NCI-H82 treated with DMSO at 0.1 percent for 48 hours (cell line): ENCODE measurements around the gene NACC2.

Experiments used
- DNase-seq: peaks from one replicate; lab custom pipeline; 2025; ENCODE audit not compliant: unreplicated experiment; lab: John Stamatoyannopoulos, UW

Gene NACC2

DNA sequence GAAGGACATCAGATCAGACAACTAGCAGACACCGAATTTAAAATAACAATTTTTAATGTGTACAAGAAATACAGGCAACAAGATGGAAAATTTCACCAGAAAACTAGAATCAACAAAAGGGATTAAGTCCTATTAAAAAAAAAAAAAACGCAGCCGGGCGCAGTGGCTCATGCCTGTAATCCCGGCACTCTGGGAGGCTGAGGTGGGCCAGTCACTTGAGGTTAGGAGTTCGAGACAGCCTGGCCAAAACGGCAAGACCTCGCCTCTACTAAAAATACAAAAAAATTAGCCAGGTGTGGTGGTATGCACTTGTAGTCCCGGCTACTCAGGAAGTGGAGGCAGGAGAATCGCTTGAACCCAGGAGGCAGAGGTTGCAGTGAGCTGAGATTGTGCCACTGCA, 69.6 kb downstream of the NACC2 start:
- no peak for DNase-seq

DNA sequence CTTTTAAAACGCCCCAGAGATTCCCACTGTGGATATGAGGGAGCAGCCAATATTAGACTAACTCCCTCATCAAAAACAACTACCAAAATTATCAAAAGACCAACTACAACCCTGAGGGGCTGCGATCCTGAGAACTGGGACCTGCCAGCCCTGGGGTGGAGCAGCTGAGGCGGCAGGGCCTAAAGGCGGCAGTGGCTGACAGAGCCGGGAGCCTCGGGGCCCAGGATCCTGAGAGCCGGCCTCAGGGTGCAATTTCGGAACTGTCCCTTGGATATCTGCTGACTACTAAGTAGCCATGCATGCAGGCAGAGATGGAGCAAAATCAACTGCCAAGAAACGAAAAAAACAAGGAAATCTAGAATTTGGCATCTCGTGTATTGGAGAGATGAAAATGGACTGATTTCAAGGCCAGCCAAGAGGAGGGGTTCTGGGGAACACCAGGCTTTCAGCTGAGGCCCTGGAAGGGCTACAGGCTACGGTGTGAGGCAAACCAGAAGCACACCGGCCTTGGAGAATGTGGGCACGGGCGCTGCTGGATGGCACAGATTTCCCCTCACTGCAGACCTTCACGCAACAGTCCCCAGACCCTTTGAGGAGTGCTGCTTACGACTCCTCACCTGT, 70.3 kb downstream of the NACC2 start:
- DNase-seq = no peak

DNA sequence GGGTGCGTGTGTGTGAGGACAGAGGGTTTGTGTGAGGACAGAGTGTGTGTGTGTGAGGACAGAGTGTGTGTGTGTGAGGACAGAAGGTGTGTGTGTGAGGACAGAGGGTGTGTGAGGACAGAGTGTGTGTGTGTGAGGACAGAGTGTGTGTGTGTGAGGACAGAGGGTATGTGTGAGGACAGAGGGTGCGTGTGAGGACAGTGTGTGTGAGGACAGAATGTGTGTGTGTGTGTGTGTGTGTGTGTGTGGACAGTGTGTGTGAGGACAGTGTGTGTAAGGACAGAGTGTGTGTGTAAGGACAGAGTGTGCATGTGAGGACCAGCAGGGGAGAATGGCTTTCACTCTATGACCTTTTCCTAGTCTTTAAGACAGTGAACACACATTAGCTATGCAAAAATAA, 70.8 kb downstream of the NACC2 start:
- no peak for DNase-seq

DNA sequence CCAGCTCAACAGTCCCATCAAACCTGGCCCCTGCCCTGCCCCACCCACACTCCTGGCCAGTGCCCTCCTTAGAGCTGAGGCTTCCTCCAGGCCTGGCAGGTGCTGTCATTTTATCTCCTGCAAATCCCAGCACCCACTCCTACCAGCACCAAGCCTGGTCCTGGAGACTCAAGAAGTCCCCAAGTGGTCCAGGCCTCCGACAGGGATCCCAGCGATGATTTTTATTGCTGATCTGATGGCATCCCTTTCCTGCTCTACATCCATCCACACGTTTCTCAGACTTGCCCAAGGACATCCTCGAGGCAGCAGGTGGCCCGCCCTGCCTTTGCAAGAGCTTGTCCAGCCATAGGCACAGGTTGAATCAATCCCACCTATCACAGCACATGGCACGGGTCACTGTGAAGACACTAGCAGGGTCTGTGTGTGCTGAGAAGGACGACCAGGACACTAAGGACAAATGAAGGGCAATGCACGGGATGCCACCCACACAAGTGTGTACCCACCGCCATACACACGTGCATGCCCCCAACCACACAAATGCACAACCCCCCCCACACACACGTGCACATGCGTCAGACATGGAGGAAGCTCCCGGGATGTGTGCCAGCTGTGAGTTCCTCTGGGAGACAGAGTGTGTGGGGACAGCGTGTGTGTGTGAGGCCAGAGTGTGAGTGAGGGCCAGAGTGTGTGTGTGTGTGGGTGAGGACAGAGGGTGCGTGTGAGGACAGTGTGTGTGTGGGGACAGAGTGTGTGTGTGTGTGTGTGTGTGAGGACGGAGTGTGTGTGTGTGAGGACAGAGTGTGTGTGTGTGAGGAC, 71.5 kb downstream of the NACC2 start:
- DNase-seq = no peak

DNA sequence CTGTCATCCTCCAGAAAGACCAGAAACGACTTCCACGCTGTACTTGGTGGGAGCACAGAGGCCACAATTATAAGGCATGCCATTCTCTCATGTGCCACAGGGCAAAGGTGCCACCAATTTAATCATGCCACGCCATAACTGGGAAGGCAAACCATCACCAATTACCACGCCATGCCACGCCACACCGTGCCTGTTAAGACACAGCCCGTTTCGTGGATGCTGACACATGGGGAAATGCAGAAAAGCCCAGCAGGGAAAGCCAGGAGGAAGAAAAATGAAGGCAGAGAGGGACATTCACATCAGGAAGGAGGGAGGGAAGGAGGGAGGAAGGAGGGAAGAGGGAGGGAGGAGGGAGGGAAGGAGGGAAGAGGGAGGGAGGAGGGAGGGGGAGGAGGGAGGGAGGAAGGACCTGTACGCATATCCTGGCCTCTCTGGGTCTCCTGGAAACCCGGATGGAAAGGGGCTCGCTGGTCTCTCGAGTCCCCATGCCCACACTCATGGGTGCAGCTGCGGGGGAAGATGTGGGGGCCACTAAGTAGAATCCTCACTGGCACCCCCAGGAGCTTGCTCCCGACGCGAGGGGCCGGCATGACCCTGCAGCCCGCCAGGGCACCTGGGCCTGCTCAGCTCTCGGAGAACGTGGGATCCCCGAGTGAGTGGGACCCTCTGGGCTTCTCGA, 72.2 kb downstream of the NACC2 start:
- DNase-seq = no peak

DNA sequence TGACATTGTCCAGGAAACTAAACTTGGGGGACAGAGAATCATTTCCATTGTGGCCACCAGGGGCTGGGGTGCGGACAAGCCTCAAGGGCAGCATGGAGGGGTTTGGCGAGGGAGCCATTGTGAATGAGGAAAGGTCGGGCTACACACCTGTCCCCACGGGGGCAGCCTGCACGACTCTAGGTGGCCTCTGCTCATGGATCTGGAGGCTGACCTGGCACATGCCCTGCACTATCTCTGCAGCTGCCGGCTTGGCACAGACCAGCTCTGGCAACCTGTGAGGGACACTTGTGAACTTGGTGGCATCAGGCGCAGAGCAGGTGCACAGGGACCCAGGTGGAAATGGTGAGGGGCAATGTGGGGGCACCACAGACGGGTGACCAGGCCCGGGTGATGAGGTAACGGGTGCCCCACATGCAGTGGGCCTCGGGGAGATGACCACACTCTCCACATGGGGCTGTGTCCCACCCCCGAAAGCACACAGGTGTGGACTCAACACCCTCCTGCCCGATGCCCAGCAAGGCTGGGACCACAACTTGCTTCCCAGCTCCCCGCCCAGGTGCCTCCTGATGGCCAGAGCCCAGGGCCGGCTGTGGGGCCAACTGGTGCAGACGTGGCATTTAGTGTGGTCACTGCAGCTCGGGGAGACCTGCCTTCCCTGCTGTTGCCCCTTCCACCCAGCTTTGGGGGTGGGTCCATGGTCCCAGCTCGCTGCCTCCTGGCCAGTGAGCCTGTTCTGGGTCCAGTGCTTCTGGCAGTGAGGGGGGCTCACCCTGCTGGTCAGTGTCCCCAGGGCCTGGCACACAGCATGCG, 73.0 kb downstream of the NACC2 start:
- DNase-seq = no peak

DNA sequence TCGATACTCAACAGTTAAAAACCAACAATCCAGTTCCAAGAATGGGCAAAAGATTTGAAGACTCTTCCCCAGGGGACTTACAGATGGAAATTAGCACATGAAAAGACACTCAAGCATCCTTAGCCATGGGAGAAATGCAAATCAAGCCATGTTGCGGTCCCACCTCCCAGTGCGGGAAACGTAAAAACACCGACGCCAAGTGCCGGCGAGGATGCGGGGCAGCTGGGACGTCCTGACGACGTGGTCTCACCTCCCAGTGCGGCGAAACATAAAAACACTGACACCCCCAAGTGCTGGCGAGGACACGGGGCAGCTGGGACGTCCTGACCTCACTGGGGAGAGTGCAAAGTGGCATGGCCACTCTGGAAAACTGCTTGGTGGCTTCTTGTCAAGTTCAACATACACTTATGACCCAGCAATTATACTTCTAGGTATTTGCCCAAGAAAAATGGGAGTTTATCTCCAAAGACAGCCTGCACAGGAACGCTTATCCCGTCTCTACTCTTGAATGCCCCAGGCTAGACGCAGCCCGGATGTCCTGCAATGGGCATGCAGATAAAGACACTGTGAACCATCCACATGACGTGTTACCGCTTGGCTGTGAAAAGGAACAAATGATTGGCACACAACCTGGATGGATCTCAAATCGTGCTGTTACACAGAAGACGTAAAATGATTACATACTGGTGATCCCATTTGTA, 73.8 kb downstream of the NACC2 start:
- DNase-seq = no peak

DNA sequence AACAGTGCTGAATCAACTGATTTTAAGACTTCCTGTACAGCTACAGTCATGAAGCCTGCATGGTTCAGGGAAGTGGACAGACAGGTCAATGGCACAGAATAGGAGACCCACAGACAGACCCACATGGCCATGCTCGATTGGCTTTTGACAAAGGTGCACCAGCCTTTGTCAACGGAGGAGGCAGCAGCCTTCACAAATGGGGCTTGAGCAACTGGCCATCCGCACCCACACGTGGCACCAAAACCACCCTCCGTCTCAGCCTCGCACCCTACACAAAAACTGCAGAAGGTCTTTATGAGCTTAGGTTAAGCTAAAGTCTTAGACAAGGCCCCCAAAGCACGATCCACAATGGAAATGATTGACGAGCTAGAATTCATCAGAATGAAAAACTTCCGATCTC, 74.4 kb downstream of the NACC2 start:
- no peak for DNase-seq

DNA sequence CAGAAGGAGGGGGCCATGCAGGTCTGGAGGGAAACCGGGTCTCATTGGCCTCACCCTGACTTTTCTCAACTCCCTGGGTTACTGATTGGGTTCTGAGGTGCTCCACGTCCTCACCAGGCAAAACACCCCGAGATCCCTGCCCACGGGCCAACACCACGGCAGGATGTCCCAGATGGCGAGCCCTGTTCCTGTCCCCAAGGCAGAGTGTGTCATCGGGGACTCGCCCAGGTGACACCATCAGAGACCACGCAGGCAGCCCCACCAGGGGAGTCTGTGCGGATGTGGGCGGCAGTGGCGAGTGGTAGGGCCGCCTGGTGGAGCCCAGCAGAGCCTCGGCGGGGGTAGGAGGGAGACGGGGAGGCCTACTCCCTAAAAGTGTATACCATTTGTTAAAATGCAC, 74.9 kb downstream of the NACC2 start:
- DNase-seq = no peak

DNA sequence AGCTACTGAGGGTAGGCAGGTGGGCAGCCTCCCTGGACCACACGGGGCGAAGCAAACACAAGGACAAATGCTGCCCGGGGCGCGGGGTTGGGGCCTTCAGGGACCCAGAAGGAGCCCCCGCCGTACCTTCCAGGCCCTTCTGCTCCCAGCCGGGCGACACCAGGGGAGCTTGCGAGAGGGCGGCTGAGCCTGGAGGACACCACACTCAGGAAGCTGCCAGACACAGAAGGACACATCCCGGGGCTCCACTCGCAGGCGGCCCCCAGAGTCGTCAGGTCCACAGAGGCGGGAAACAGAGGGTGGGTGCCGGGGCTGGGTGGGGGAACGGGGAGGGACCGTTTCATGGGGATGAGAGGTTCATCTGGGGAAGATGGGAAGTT, 75.4 kb downstream of the NACC2 start:
- DNase-seq = no peak

DNA sequence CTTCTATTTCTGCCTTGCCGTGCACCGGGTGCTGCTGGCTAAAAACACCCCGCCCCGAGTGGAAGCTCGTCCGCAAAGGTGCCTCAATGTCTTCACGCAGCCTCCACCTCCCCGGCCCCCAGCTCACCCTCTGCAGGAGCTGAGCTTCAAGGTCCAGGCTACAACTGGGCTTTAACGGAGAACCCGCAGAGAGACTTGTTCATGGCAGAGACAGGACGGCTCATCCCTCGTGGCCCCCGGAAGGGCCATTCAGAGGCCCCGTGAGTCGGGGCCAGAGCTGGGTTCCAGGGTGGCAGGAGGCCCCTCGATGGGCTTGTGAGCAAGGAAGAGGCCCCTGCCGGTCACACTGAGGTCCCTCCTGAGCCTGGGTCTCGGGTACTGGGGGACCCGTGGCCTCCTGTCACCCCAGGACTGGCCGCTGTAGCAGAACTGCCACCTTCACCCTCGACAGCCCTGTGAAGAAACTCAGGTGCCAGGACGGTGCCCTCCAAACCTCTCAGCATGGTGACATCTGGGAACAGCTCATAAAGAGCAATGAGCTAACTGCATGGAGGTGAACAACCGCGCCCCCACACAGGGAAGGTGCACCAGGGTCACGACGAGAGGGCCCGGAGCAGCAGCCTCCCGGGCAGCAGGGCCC, 75.9 kb downstream of the NACC2 start:
- DNase-seq = no peak

DNA sequence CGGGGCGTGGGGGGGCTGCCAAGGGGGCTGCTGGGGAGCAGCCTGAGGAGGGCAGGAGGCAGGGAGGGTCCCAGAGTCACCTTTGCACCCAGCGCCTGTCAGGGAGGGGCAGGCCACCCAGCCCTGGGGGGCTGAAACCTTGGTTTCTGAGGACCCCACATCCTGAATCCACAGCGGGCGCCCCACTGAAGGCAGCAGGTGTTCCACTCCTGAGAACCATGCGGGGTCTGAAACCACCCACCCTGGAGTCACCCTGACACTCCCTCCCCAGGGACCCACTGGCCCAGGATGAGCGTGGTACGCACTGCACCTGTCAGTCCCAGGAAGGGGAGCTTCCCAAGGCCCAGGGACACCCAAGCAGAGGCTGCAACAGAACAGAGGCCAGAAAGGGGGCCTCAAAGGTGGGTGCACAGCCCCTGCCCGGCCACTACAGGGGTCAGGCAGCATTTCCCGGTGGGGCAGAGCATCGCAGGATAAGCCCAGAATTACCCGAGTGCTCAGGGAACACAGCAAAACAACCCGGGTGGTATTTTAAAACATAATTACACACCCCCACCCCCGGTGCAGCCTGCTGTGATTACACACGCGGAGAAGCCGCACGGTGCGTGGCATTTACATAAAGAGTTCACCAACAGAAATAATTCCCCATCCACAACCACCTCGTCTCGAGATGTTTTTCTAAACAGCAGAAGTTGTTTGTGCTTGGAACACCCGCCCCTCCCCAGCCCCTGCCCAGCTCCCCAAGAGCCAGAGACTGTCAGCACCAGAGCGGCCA, 76.6 kb downstream of the NACC2 start:
- DNase-seq = no peak

DNA sequence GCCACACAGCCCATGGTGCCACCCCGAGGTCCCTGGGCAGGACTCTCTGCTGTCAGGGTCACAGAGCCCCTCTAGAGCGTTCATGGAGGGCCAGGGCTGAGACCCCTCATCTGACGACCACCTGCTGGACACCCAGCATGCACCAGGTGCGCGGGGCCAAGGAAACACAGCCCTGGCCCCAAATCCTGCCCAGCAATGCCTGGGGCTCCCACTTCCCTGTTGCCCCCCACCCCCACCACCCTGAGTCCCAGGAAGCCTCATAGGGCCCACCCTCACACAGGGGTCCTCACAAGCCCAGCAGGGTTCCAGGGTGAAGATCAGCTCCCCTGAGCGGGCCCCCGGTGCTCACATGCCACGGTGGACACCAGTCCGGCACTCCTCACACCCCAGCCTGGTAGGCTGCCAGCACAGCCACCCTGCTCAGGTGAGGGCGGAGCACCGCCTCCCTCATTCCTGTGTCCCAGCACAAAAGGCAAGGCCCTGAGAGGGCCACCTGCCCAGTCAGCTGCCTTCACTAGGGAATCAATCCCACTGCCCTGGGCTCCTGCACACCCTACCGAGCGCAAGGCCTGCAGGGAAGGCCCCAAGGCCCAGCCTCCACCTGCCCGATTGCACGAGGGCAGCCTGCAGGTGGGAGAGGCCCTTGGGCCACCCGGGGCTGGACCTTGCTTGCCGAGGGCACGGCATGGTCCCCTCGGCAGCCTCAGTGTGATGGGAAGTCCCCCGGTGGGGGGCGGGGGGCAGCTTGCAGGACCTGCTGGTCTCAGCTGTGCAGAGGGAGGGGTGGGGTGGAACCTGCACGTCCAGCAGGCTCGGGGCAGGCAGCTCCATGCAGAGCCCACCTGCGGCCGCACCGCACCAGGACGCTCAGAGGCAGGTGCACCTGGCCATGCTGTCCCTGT, 77.5 kb downstream of the NACC2 start:
- DNase-seq = no peak

DNA sequence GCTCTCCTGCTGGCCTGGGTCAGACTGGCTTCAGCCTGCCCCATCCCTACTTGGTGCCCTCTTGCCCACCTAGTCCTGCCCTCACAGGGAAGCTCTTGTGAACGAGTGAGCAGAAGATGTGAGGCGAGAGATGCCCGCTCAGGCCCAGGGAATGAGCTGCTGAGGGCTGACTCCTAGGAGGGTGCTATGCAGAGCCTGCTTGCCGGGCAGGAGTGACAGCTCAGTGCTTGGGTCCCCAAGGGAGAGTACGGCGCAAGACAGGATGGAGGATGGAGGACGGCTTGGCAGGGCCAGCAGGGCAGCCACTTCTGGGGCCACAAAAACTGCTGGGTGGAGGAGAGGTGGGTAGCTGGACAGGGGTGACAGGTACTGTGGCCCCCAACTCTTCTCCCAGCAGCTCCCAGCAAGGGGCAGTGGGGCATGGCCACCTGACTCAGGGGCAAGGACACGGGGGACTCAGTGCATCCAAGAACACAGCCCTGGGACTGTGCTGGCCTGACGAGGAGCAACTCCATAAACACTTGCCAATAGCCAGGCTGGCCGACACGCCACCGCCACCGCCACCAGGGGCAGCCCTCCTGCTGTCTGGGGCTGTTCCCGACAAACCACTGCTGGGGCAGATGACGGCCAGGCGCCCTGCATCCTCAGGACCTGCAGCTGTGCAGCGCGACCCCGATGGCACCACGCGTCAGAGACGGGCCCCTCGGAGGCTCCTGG, 78.4 kb downstream of the NACC2 start:
- no peak for DNase-seq

DNA sequence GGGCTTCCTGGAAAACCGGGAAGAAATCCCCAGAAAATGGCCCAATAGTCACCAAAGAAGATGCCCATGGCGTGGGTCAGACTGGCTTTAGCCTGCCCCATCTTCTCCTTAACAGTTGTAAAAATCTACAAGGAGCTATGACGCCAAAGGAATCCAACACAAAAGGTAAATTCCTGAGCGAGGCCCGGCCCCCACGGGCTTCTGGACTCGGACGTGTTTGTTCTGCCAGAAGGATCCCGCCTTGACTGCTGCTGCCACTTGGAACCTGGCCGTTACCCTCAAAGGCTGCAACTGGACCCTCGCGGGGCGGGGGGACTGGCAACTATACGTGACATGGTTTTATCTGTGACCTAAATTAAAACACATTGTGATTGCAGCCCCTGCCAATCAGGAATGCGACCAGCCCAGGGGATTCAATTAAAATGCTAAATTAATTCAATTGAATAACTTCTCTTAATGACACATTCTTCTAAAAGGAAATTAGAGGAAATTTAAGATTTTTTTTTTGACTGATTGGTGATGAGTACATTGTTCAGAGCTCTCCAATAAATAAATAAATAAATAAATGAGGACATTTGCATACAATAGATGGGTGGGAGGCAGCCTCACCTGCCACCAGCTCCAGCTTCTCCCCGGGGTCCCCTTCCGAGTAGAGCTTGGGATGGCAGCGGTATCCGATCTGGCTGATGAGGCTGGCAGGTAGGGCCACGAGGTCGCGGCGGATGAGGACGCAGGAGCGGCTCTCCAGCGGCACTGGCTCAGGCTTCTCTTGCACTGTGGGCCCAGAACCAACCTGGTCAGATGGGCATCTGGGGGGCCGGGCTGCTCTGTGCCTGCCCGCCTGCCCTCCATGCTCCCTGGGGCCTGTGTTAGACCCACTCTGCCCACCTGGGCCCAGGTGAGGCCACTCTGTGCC, 79.2 kb downstream of the NACC2 start:
- DNase-seq = no peak

DNA sequence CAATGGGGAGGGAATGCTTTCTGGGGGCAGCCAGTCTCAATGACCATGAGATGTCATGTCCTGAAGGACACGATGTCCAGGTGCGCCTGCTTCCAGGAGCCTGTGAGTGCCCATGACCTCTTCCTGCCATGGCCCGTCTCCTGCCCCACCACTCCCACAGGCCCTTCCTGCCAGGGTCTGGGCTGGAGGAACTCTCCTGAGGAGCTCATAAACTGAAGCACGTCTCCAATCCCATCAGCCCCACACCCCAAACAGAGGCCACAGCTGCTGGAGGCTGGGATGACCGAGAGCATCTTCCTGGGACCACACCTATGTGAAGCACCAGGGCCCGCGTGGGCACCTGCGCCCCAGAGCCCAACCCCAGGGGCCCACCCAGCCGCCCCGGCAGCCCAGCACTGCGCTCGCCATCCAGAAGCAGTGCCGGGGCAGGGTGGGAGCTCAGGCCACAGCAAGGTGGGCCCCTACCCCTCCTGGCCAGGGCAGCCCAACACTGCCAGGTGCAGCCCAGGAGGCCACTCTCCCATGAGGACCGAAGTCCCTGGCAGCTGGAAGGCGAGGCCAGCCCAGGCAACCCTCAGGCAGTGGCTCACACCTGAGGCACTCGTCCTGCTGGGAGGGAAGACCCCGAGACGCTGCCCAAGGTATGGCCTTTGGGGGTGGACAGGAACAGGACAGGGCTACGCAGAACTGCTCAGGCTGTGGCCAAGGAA, 80.0 kb downstream of the NACC2 start:
- DNase-seq = no peak
